GM20000 (cell line): ENCODE data around the gene CCL17.

Experiments
- DNase-seq: peaks from one replicate; pipeline ENCODE4 v3.0.0; 2012; ENCODE audit warnings: low spot score
- CTCF ChIP-seq: IDR thresholded peaks from 2 replicates; pipeline ENCODE4 v1.5.1; 2012; ENCODE audit warnings: mild to moderate bottlenecking, control low read depth; ENCODE audit errors: extremely low read depth, missing control alignments

The CCL17 gene

DNA sequence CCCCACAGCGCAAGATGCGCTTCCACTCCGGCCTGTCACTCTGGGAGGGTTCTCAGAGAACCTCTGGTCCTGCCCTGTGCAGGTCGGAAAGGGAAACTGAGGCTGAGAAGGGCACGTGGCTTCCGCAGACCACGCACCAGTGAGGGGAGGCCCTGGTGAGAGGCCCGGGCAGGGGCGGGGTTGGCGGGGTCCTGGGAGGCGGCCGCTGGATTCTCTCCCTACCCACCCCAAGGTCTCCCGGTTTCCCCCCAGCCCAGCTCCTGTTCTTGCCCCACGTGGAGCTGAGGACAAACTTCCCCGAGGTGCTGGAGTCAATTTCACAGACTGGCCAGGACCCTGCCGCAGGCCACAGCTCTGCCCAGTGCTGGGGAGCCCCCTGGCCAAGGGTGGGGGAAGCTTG is 11.5 kb downstream of the CCL17 start:
- no peak for TF ChIP-seq CTCF
- DNase-seq = no peak

DNA sequence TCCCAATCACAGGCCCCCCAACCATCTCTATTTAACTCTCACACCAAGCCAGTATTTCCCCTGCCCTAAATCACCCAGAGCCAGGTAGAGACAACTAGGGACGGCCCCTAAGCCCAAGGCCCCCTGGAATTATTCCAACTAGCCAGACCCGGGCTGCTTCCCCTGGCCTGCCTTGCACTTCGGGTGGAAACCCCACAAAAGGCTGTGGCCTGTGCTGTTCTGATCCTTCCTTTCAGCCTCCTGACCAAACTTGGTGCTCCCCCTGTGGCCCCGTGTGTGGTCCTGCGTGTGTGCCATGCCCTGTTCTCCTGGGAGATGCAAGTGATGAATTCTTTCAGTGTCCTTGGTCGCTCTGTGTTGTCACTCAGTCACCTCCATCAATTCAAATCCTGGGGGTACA is 14.9 kb downstream of the CCL17 start:
- no peak for TF ChIP-seq CTCF

DNA sequence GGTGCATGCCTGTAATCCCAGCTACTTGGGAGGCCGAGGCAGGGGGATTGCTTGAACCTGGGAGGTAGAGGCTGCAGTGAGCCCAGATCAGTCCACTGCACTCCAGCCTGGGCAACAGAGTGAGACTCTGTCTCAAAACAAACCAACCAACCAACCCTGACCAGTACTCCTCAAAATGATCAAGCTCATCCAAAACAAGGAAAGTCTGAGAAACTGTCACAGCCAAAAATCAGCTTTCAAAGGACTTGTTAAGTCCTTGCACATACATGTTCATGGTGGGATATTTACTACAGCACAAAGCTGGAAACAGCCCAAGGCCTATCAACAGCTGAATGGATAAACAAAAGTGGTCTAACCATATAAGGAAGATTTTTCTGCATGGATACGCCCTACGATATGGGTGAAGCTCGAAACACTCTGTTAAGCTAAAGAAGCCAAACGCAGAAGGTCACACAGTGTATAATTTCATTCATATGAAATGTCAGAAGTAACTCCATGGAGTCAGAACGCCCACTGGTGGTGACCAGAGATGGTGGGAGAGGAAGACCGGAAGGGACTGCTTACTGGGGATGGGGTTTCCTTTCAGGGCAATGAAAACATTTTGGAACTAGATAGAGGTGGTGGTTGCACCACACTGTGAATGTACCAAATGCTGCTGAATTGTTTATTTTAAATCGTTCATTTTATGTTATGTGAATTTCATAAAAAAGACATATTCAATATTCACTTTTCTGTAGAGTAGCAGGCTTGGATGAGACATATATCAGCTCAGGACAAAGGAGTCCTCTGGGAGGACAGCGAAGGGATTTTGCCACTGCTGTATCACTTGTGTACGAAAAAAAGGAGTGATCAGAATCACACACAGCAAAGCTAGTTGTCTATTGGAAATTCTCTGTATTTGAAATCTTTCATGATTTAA is 17.7 kb downstream of the CCL17 start:
- TF ChIP-seq CTCF = peak; percentile 20
- no peak for DNase-seq

More for the DNA sequence above, 14.9 kb downstream of the CCL17 start:
- DNase-seq = no peak

GRCh38 chr16:57423152-57423551 is 18.6 kb downstream of the CCL17 start:
- DNase-seq = no peak
- no peak for TF ChIP-seq CTCF

GRCh38 chr16:57424583-57424982 is 20.0 kb downstream of the CCL17 start:
- no peak for DNase-seq
- TF ChIP-seq CTCF = no peak

- TF ChIP-seq CTCF = no peak
- DNase-seq = no peak
These were observed 21.8 kb downstream of the CCL17 start for GRCh38 chr16:57426356-57426755.

DNA sequence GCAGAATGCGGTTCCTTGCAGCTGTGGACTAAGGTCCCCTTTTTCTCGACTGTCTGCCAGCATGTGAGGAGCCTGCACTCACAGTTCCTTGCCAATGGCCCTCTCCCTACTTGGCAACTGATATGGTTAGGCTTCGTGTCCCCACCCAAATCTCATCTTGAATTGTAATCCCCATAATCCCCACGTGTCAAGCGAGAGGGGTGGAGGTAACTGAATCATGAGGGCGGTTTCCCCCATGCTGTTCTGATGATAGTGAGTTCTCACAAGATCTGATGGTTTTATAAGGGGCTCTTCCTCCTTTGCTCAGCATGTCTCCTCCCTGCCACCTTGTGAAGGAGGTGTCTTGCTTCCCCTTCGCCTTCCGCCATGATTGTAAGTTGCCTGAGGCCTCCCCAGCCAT is 22.7 kb downstream of the CCL17 start:
- DNase-seq = no peak
- no peak for TF ChIP-seq CTCF
